ENCODE measurements around the gene TSPAN12.

TSPAN12 gene

DNA sequence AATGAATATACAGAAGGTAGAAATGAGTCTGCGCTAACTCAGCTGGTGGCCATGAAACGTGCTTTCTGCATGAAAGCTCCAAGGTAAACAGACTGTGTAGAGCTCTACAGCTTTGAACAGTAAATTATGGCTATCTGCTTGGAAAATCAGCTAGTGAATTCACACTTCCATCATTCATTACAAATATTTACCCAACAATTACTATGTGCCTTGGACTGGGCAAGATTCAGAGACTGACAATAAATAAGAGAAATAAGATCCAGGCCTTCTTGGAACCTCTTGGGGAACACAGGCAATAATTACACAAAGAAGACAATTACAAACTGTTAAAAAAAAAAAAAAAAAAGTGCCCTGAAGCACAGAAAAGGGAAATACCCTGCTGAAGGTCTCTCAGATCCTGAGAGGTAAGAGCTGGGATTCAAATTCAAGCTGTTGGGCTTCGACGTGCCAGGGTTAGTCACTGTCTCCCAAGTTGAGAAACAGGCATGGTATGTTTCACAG, 15.8 kb downstream of the TSPAN12 start:
- peak; percentile 98 for DNase-seq

DNA sequence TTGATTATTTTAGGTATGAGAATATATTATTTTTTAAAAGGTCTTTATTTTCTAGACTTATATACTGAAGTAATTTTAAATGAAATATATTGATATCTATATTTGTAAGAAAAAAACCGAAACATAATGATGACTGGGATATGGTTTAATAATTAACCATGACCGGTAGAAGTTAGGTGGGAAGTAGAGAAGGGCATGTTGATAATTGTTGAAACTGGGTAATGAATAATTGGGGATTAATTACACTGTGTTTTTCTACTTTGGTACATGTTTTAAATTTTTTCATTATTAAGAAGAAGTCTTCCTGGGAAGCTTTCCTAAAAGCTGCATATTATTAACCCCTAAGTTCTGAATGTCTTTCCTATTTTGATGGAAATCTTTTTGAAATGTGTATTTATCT, 16.3 kb downstream of the TSPAN12 start:
- no peak for DNase-seq

DNA sequence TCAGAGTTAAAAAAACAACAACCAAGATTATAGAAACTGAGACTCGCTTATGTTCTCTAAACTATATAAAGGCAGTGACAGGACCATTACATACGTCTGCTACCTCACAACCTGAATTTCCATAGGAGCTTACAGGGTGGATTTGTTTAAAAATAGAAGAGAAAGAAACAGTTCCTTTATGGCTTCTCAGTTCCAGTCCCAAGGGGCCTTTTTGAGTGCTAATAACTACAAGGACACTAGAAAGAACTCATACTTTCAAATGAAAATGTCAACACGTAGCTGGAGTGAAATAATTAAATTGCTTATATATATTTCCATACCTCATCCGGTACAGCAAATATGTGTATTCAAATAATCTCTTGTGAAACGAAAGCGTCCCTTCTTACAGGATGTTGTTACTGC, 19.7 kb downstream of the TSPAN12 start:
- DNase-seq, result no peak

DNA sequence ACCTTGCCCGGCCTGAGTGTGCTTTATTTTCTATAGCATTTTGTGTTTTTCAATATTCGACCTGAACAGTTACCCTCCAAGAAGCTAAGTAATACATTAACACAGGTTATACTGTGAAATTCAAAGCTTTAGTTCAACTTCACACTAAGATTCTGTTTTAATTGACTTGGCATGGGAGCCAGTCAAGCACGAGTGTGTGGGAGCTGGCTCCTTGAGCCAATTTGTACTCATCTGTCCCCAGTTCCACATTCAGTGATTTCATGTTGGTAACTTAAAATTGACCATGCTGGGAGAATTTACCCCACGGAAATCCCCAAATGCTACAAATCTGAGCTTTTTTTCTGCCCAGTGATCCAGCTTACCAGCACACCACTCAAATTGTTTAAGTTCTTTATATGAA, 20.3 kb downstream of the TSPAN12 start:
- DNase-seq, result no peak

DNA sequence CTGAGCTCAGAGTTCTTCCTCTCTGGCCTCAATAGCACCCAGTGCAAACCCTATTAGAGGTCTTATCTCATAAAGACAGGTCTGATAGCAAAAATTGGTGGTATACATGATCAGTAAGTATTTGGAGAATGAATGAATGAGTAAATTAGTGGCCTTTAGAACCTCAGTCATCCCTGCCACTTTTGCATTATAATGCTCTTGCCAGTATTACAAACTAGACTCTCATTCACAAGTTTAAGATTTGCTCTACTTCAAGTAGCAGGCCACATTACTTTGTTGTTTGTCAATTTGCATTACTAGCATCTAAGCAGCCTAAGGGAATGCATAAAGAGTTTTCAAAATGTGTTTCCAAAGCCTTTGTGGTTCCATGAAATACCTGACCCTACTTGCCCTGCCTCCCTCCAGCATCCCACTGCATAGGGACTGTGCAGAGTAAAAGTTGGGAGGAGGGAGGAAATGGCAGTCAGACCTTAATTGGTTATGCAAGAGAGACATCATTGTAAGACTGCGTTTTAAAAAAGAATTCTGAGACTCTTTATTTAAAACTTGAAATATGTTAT, 21.3 kb downstream of the TSPAN12 start:
- DNase-seq, result no peak

DNA sequence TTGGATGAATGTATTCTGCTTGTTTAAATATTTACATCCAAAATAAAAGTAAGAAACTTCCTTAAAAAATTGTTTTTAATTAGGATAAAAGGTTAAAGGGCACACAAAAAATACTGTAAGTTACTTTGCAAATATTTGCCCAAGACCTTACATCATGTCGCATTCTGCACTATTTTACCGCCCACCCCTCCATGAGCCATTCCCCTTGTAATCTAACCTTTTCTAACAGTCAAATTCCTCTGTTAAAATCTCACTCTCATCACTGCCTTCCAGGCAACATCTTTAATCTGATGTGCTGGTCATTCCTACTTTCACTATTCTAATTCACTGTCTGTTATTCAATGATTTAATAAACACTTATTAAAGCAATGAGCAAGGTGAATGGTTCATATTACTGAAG, 23.2 kb downstream of the TSPAN12 start:
- peak; percentile 56 for DNase-seq

DNA sequence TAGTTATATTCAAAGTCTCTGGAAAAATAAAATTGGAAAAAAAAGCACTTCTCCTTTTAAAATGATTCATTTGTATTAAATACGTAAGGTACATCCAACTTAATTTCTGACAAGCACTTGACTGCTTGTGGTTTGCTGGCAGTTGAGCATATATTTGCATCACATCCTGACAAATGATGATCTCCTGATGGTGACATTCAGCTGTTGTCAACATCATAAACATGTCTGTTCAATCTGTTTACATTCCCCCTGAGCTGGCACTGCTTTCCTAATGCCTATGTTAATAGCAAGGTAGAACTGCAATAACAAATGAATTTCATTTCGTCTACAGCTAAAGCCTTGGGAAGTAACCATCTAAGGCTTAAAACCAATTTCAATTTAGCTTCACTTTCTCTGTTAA, 24.4 kb downstream of the TSPAN12 start:
- peak; percentile 88 for DNase-seq

DNA sequence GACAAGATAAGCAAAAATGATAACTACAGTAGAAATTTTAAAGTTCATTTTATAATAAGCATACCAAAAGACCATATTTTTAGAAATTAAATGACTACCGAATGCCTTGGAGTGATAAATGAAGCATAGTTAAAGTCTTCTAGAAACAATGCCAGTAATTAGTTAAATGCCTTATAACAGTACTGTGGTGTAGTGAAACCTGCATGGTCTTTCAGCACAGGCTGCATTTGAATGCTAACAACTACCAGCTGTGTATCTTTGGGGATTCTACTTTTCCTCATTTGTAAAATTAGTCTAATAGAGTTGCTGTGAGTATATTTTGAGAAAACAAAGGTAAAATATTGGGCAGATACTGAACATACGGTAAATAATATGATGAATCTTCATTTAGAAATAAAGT, 25.1 kb downstream of the TSPAN12 start:
- DNase-seq, result peak; percentile 20

DNA sequence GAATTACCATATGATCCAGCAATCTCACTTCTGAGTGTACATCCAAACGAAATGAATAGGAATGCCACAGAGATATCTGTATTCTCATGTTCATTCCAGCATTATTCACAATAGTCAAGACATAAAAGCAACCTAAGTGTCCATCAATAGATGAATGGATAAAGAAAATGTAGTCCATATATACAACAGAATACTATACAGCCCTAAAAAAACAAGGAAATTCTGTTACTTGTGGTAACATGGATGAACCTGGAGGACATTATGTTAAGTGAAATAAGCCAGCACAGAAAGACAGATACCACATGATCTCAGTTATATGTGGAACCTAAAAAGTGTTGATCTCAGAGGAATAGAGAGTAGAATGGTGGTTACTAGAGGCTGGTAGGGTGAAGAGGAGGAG, 26.7 kb downstream of the TSPAN12 start:
- no peak for DNase-seq

DNA sequence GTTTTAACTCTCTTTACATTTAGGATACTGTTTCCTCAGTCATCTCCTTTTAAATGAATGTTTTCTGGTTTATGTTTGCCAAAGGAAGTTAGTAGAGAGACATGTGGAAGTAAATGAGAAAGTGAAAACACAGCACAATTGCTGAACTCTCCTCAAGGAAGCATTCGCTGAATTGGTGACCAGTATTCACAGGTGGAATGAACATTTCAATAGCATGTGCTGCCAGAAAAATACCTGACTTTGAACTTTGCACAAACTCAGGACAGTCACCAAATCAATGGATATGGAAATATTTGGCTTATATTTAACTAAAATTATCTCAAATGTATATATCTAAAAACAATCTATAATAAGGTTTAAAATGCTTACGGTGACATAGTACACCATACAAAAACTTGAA, 28.5 kb downstream of the TSPAN12 start:
- no peak for DNase-seq

DNA sequence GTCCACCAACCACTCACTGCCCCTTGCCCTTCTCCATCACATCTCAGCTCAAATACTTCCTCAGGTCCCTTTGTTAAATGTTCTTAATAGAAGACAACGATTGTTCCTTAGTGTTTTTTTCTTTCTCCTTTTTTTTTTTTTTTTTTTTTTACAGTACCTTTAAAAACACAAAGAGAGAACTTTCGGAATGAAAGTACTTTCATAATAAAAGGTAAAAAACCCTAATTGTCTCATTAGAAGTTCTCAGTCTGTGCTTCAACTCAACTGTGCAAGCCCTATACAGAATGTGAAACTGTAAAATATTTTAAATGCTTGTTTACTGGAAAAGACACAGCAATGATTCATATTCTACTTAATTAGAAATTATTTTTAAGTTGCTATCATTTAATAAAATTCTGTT, 29.4 kb downstream of the TSPAN12 start:
- no peak for DNase-seq

DNA sequence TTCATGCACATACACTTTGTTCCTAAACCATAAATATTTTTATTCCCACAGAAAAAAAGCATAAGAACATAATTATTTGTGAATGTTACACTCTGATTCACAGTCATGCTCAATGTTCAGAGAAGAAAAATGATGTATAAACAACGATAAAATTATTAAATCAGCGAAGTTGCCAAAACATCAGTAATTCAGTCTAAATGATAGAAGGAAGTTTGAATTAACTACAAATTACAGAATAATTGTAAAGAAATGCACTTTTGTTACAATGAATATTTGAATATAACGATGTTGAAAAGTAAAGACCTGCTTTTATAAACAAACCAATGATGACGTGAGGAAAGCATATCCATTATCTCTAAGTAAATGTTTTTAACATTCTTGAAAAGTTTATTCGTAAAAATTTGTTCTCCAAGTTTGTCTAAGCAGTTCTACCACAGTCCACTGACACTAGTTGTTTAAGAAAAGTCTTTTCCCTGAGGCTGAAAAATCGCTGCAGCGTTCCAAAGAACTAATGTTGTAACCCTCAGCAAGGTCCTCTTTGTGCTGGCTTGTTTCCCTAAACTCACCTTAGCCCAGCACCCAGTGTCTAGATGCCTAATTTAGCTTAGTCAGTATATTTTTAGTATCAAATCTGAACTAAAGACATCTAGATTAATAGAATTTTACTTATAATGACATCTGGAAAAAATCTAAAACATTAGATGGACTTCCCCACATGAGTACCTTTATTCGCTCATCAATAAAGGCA, 30.4 kb downstream of the TSPAN12 start:
- no peak for DNase-seq

DNA sequence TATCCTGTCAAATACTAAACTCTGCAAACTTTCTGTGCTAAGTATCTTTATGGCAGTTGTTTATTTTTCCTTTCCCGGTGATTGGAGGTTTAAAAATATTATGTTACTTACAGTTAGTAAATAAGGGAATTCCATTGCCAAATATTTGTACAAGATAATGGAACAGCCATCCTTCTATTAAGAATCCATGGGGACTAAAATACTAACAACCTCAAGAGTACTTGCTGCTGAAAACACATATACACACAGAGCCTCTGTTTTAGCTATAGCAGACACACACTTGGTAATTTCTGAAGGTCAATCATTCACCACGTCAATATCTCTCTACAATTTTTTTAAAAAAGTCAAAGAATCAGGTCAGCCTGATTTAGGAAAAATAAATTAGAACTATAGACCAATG, 32.4 kb downstream of the TSPAN12 start:
- peak; percentile 55 for DNase-seq

DNA sequence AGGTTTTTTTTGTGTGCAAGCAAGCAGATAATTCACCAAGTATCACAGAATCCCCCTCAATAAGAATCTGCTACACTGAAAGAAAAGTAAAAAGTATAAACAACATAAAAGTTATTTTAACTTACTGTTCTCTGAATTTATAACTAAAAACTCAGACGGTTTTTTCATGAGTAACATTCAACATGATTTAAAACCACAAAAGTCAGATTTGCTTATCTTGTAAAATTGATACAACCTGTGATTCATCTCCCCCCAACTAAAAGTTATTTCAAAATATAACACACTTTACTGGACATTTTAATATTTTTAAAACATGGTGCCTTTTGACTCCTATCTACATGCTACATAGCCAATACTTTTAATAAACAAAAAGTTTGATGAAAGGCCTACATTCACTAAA, 32.8 kb downstream of the TSPAN12 start:
- DNase-seq, result no peak

DNA sequence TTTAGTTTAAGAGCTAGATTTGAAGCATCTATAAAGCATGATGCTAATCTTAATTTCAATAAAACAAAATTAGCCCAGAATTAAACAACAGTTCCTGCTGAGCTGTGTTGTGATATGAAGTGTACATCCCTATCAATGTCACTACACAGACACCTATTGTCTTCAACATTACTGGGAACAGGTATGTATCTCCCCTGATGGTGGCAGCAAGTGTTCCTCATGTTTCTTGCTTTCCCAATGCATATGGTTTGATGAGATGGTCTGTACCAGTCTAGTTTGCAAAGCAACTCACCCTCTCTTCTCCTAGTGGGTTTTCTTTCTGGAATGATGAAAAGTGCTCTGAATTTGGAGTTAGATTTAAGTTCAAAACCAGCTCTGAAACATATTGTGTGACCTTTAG, 38.1 kb downstream of the TSPAN12 start:
- peak; percentile 75 for DNase-seq

DNA sequence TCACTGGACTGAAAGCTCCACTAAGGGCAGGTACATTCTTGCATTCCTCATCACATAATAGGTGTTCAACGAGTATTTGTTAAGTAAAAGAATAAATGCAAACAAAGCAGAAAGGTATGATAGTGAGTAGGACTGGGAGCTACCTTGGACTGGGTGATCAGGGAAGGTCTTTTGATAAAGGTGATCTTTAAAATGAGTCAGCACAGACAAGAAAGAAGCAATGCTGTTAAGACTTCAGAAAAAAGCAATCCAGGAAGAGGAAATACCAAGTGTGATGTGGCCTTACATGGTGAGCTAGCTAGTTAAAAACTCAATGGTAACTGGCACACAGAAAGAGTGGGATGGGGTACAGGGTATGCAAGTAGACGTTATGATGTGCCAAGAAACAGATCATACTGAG, 40.1 kb downstream of the TSPAN12 start:
- DNase-seq, result no peak

DNA sequence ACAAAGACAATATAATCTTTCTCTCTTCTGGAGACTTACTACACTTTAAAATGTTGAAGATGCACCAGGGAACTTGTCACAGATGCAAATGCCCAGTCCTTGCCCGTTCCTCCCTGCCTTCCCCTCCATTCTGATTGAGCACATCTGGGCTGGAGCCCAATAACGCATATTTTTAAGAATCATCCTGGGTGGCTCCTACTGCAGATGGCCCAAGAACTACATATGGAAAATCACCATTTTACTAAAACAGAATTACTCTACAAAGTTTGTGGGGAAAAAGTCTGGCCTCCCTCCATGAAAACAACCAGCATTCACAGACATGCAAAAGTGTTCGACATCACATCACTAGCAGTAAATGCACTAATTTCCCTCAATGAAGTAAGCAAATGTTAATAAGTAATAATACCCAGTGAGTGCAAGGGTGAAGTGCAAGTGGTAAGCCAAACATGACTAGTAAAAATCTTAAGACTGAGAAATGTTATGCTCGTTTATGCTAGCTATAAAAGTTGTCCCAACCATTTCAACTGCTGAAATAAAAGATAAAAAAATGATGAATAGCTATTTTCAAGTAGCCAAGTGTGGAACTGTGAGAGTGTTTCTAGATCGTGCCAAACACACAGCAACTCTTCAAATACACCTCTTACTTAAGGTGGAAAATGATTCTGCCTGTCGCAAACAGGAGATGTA, 43.5 kb downstream of the TSPAN12 start:
- DNase-seq, result no peak

DNA sequence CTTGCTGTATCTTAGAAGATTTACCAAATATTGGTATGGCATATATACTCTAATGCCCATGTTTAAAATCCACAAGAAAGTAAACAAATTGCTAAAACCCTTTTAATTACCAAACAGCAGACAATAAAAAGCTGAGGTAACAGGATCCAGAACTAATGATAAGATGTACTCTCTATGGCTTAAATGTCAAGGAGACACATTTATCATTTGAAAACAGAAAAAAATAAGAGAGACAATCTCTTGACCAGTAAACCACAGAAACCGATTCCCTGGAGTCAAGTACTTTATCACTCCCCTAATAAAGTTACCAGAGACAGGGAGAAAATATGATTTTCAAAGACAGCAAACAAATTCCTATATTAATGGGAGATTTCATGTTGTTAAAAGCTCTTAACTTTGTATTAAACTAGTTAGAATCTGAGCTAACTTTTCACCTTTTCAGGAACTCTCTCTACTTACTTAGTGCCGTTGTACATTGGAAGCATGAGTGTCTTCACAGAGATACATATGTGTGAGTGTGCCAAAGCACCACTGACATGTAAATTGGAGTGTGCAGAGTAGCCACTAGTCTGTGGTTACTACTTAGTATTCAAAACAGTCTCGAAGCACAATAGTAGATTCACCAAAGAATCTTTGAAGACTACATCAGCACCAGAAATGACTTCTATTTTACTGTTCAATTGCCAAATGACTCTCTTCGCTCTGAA, 44.2 kb downstream of the TSPAN12 start:
- DNase-seq, result no peak

DNA sequence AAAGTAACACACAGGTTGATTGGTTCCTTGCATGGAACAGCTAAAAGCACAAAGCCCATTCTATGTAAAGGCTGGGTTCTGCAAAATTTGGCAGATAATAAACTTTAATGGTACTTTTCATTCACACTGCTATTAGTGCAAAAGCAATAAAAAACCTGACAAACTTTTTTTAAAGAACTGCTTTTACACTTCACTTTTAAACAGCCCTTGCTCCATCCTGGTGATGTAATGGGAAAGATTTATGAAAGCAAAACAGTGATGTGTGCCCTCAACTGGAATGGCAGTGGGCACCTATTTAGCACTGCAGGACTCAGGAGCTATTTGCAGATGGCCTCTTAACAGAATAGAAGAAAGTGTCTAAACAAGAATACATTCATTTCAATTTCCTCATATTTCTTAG, 44.9 kb downstream of the TSPAN12 start:
- DNase-seq, result peak; percentile 65

DNA sequence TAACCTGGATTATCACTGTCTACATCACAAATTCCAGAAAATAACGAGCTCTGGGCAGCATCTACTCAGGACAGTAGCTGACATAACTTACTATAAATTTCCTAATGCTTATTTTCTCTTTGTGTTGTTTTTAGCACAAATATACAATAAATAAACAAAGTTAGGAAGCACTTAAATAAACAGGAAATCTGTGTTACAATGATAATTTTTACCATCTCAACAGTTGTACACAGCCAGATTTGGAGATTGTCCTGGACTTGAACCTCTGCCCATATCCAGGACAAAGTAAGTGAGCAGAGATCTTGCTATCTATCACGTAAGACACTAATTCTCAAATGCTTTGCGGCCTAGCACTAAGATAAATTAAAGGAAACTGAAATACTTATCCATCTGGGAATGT, 48.7 kb downstream of the TSPAN12 start:
- no peak for DNase-seq

DNA sequence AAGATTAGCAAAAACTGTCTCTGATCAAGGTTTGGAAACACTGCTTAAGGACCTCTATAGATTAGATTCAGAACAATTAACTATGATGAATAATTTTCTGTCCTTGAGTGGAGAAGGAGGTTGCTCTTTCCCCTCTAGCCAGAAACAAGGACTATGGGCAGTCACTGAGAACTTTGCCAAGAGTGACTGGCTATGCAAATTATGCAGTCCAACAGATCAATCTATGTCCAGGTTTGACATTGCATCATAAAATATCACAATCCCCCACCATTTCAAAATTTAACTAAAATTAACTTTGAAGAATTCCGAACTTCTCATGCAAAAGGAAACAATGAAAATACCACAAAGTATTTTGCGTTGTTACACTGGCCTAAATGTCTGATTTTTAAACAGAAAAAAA, 50.6 kb downstream of the TSPAN12 start:
- DNase-seq, result no peak

DNA sequence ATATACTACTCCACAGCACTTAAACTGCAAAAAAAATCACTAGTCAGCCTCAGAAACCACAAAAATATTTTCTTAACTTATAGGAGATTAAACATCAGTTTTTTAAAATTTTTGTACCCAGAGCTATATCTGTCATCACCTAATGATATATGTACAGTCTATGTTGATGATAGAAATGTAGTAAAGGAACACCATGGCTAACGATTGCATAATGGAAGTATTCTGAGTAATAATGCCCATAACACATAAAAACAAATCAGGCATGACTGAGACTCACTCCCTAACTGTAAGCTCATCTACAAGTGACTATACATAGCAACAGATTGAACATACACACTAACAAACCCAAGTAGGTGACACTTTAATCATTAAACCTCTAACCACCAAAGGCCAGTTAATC, 51.3 kb downstream of the TSPAN12 start:
- DNase-seq, result peak; percentile 79

DNA sequence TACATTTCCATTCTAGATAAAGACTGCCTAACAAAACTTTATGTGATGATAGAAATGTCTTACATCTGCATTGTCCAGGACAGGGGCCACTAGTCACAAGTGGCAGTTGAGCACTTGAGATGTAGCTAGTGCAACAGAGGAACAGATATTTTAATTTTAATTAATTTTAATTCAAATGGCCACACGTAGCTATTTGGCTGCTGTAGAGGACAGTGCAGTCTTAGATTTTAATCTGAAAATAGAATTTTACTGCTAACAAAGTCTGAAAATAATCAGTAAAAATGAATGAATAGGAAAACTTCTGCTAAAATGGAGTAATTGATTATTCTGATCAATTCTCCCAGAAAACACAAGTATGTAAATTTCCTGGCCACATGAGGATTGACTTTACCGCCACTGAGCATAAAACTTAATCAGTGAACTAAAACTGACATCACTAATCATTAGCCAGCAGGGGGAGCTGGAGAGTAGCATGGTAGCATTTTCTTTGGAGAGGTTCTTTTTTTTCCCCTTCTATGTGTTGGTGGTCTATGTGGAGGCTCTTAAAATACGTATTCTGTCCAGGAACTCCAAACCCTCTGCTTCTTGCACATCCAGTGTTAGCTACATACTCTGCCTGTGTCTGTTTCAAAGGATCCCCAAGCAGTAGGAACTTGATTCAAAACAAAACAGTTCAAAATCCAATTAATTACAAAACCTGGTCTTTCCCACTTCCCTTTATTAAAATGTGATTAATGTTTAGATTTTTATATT, 52.1 kb downstream of the TSPAN12 start:
- peak; percentile 87 for DNase-seq
